HL-60 (cell line): ENCODE measurements around the gene CD177.

Experiments used
- DNase-seq, 2 experiments: peaks; one replicate each; pipeline ENCODE4 v3.0.0-alpha.2; 2010 to 2020; ENCODE audit warnings: low read depth in 1 of 2, low spot score in 1 of 2
- H3K27ac ChIP-seq: fragments of 250-450 bp; sonication (Bioruptor Pico); replicated peaks from 2 replicates; pipeline ENCODE4 v1.5.1; 2020; ENCODE audit warnings: mild to moderate bottlenecking, moderate library complexity
- H3K27me3 ChIP-seq: fragments of 250-450 bp; sonication (Bioruptor Pico); 2 replicates; pipeline ENCODE4 v1.5.1; 2021; ENCODE audit warnings: mild to moderate bottlenecking, moderate library complexity; ENCODE audit not compliant: insufficient read depth, poor library complexity, severe bottlenecking
- H3K4me3 ChIP-seq: replicated peaks from 2 replicates; pipeline ENCODE4 v1.5.1; 2011; ENCODE audit warnings: mild to moderate bottlenecking, control low read depth, low read length; ENCODE audit not compliant: insufficient read depth
- GABPA ChIP-seq: IDR thresholded peaks from 2 replicates; pipeline ENCODE4 v1.6.1; 2012; ENCODE audit warnings: low read depth
- POLR2AphosphoS5 ChIP-seq: IDR thresholded peaks from 2 replicates; pipeline ENCODE4 v1.6.1; 2012; ENCODE audit warnings: low read depth
- SPI1 ChIP-seq: IDR thresholded peaks from 2 replicates; pipeline ENCODE4 v1.6.1; 2012; ENCODE audit warnings: low read depth, mild to moderate bottlenecking, borderline replicate concordance
- TF ChIP-seq, protein P1 (sequence below): IDR thresholded peaks from 2 replicates; pipeline ENCODE4 v1.6.1; 2012; ENCODE audit warnings: low read depth; ENCODE audit not compliant: insufficient replicate concordance
- TF ChIP-seq, protein P2 (sequence below): IDR thresholded peaks from one replicate; pipeline ENCODE4 v1.5.1; 2011; ENCODE audit warnings: low read length, control low read depth, inconsistent platforms; ENCODE audit not compliant: insufficient read depth

The CD177 gene

DNA sequence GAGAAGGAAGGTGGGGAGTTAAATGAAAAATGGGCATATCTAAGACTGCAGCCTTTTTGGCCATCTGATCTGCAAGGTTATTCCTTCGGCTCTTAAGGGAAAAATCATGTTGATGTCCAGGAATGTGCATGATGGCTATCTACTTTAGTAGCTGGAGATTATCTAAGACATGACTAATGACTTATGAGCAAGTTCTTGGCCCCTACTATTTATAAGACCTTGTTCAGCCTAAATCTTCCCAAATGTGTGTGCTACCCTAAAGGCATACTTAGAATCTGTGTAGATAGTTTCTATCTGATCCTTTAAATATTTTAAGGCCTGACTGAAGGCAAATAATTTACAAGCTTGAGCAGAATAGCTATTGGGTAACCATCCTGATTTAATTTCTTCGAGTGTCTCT lies 41.8 kb upstream of the CD177 start:
- H3K4me3 ChIP-seq: no peak overlapping the region
- no peak for DNase-seq
- no peak for TF ChIP-seq POLR2AphosphoS5
- TF ChIP-seq, protein P1, sequence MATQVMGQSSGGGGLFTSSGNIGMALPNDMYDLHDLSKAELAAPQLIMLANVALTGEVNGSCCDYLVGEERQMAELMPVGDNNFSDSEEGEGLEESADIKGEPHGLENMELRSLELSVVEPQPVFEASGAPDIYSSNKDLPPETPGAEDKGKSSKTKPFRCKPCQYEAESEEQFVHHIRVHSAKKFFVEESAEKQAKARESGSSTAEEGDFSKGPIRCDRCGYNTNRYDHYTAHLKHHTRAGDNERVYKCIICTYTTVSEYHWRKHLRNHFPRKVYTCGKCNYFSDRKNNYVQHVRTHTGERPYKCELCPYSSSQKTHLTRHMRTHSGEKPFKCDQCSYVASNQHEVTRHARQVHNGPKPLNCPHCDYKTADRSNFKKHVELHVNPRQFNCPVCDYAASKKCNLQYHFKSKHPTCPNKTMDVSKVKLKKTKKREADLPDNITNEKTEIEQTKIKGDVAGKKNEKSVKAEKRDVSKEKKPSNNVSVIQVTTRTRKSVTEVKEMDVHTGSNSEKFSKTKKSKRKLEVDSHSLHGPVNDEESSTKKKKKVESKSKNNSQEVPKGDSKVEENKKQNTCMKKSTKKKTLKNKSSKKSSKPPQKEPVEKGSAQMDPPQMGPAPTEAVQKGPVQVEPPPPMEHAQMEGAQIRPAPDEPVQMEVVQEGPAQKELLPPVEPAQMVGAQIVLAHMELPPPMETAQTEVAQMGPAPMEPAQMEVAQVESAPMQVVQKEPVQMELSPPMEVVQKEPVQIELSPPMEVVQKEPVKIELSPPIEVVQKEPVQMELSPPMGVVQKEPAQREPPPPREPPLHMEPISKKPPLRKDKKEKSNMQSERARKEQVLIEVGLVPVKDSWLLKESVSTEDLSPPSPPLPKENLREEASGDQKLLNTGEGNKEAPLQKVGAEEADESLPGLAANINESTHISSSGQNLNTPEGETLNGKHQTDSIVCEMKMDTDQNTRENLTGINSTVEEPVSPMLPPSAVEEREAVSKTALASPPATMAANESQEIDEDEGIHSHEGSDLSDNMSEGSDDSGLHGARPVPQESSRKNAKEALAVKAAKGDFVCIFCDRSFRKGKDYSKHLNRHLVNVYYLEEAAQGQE: no peak
- TF ChIP-seq GABPA: no peak
- TF ChIP-seq, protein P2, sequence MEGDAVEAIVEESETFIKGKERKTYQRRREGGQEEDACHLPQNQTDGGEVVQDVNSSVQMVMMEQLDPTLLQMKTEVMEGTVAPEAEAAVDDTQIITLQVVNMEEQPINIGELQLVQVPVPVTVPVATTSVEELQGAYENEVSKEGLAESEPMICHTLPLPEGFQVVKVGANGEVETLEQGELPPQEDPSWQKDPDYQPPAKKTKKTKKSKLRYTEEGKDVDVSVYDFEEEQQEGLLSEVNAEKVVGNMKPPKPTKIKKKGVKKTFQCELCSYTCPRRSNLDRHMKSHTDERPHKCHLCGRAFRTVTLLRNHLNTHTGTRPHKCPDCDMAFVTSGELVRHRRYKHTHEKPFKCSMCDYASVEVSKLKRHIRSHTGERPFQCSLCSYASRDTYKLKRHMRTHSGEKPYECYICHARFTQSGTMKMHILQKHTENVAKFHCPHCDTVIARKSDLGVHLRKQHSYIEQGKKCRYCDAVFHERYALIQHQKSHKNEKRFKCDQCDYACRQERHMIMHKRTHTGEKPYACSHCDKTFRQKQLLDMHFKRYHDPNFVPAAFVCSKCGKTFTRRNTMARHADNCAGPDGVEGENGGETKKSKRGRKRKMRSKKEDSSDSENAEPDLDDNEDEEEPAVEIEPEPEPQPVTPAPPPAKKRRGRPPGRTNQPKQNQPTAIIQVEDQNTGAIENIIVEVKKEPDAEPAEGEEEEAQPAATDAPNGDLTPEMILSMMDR: no peak
- TF ChIP-seq SPI1: no peak
- no peak overlapping the region for H3K27ac ChIP-seq
- H3K27me3 ChIP-seq: no peaks in the 10 kb centered on the region

DNA sequence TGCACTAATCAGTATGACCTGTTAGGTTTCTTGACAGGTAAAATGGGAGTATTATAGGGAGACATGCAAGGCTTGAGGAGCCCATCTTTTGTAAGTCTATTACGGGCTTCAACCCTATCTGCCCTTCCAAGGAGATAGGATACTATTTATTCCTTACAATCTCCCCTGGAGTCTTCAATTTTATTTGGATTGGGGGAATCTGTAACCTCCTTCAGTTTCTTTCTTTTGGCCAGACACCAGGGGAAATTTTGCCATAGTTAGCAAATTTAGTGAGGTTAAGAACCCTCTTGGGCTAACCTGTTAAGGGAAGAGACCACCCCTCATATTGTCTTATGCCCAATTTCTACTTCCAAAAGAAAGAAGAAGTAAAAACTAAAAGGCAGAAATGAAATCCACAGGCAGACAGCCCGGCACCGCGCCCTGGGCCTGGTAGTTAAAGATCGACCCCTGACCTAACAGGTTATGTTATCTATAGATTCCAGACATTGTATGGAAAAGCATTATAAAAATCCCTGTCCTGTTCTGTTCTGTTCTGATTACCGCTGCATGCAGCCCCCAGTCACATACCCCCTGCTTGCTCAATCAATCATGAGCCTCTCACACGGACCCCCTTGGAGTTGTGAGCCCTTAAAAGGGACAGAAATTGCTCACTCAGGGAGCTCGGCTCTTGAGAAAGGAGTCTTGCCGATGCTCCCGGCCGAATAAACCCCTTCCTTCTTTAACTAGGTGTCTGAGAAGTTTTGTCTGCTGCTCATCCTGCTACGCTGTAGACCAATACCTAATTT lies 39.6 kb upstream of the CD177 start:
- TF ChIP-seq GABPA: no peak
- TF ChIP-seq, protein P2: no peak
- no peak for TF ChIP-seq POLR2AphosphoS5
- Histone ChIP-seq H3K27ac (no peak overlapping the region), H3K27me3 (no peaks in the 10 kb centered on the region), H3K4me3 (no peak overlapping the region)
- no peak for DNase-seq

DNA sequence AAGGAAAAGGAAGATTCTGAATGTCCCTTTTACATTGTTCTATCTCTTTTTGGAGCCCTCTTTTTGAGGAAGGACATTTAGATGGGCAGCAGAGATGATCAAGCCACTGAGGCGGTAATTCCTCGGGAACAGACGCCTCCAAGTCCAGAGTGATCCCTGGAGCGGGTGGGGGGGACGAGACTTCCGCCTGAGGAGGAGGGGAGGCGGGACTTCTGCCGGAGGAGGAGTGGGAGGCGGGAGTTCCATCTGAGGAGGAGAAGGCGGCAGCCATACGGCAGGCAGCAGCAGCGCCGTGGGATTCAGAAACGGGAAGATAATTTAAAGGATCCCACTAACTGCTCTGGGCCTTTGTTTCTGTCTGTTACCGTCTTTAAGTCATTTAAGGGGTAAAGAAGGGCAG lies 37.6 kb upstream of the CD177 start:
- DNase-seq: no peak
- no peak overlapping the region for H3K4me3 ChIP-seq
- no peaks in the 10 kb centered on the region for H3K27me3 ChIP-seq
- no peak overlapping the region for H3K27ac ChIP-seq
- TF ChIP-seq GABPA: no peak
- TF ChIP-seq, protein P1: no peak
- no peak for TF ChIP-seq SPI1
- no peak for TF ChIP-seq POLR2AphosphoS5
- TF ChIP-seq, protein P2: no peak
